SH-SY5Y (cell line): ENCODE results near the gene CCDC201.

Experiments
- GATA2 ChIP-seq: IDR thresholded peaks from 2 replicates; pipeline ENCODE4 v1.6.1; 2011; ENCODE audit warnings: mild to moderate bottlenecking, low read depth, low read length
- GATA3 ChIP-seq: IDR thresholded peaks from 2 replicates; pipeline ENCODE4 v1.6.1; 2011; ENCODE audit warnings: low read depth, mild to moderate bottlenecking, low read length, moderate library complexity

GRCh38 chr7:45874408-45875131 is 1.7 kb upstream of the CCDC201 start:
- TF ChIP-seq GATA2 (no peak), GATA3 (no peak)
